Measurements from ENCODE around the gene CCNDBP1. TPM values are rescaled to one million over a fixed set of nuclear protein-coding genes. Genes with fewer than 3 reads are reported as not detected.

The CCNDBP1 gene
- polyA plus RNA-seq, 2 of the 4 experiments (the other 2 are of a cell fraction), result 24.3 to 44.8 TPM

- TF ChIP-seq MYC (IDR thresholded peaks at IDR 0.05; ENCODE audit: borderline replicate concordance, low read length) (no peak), HOXB5 (CRISPR knock-in tag; IDR thresholded peaks at IDR 0.05) (no peak), ZNF302 (CRISPR knock-in tag; IDR thresholded peaks at IDR 0.05) (no peak), RCOR1 (IDR thresholded peaks at IDR 0.05; ENCODE audit: low read depth, low read length) (no peak)
These were observed 50.3 kb downstream of the CCNDBP1 start (continued) for GRCh38 chr15:43235536-43235935.

DNA sequence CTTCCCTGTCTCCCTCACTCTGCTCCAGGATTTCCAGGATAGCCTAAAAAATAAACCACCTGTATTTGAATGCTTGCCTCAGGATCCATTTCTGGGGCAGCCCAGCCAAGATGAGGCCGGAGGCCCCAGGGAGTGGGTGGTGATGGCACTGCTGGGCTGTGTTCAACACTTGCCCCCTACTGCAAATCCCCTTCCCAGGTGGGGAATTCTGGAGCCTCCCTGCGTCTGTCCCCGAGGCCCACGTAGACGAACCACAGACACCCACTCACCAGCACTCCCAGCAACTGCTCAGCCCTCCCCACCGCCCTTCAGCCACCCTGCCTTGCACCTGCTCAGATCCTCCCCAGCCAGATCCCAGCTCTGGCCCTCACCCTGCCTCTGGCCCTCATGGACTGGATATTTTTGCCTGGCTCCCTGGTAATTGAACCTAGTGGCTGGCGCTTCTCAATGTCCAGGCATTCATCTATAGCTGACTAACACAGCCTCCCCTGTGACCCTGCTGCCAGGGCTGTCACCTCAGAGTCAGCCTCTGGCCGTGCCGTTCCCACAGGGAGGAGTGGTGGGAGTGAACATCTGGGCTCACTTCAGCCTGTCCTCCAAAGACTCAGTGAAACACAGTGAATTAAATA, 52.8 kb downstream of the CCNDBP1 start:
- DNase-seq (ENCODE audit: low read depth in 1 of 2, low spot score in 1 of 2) (no peak), ATAC-seq (no peak), FAIRE-seq (no peak)
- POLR2A ChIA-PET, result no interaction called here
- no peak for TF ChIP-seq CEBPB (IDR thresholded peaks at IDR 0.05)
- TF ChIP-seq RAD21 (conservative IDR thresholded peaks at IDR 0.05 in 1 of 2, IDR thresholded peaks at IDR 0.05 in 1 of 2), result no peak
- TF ChIP-seq FOSB (CRISPR knock-in tag; IDR thresholded peaks at IDR 0.05), result no peak
- TF ChIP-seq, protein P1, sequence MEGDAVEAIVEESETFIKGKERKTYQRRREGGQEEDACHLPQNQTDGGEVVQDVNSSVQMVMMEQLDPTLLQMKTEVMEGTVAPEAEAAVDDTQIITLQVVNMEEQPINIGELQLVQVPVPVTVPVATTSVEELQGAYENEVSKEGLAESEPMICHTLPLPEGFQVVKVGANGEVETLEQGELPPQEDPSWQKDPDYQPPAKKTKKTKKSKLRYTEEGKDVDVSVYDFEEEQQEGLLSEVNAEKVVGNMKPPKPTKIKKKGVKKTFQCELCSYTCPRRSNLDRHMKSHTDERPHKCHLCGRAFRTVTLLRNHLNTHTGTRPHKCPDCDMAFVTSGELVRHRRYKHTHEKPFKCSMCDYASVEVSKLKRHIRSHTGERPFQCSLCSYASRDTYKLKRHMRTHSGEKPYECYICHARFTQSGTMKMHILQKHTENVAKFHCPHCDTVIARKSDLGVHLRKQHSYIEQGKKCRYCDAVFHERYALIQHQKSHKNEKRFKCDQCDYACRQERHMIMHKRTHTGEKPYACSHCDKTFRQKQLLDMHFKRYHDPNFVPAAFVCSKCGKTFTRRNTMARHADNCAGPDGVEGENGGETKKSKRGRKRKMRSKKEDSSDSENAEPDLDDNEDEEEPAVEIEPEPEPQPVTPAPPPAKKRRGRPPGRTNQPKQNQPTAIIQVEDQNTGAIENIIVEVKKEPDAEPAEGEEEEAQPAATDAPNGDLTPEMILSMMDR (IDR thresholded peaks at IDR 0.05), result no peak
- TF ChIP-seq PHF8 (IDR thresholded peaks at IDR 0.05; ENCODE audit: borderline replicate concordance, low read depth), result no peak
- no peak for TF ChIP-seq CHD2 (IDR thresholded peaks at IDR 0.05; ENCODE audit: low read length, partially characterized antibody)
- TF ChIP-seq NFE2L2 (conservative IDR thresholded peaks at IDR 0.05; ENCODE audit: low read length), result no peak
- TF ChIP-seq RNF2 (IDR thresholded peaks at IDR 0.05; ENCODE audit: borderline replicate concordance, low read depth), result no peak
- TF ChIP-seq SREBF2 (IDR thresholded peaks at IDR 0.05), result no peak
- no peak overlapping the region for H3K4me3 ChIP-seq
- CTCF ChIA-PET, result interaction anchor here (1.0 to 1.9 kb wide), 2 partner anchors 13 to 48 kb away, joined by 3 to 11 read pairs; no protein-coding TSS in a partner anchor
- H3K4me1 ChIP-seq, result no peaks in the 10 kb centered on the region
- H3K4me2 ChIP-seq, result no peak overlapping the region
- 61% methylated on average over 3 of the region's 9 CpGs for WGBS (ENCODE audit: missing lambda C conversion rate)
- no peak overlapping the region for H3K27ac ChIP-seq
- H3K9me3 ChIP-seq, result no peaks in the 10 kb centered on the region

- TF ChIP-seq NFE2L2 (conservative IDR thresholded peaks at IDR 0.05; ENCODE audit: low read length) (no peak), E2F6 (IDR thresholded peaks at IDR 0.05; ENCODE audit: borderline replicate concordance, low read depth) (no peak), SMC3 (IDR thresholded peaks at IDR 0.05) (no peak), RAD21 (conservative IDR thresholded peaks at IDR 0.05 in 1 of 2, IDR thresholded peaks at IDR 0.05 in 1 of 2) (no peak), MAFK (IDR thresholded peaks at IDR 0.05; ENCODE audit: partially characterized antibody) (no peak), PBX3 (IDR thresholded peaks at IDR 0.05) (no peak), JUNB (IDR thresholded peaks at IDR 0.05) (no peak), POLR2A (IDR thresholded peaks at IDR 0.05; ENCODE audit: low read length) (no peak), ZNF302 (CRISPR knock-in tag; IDR thresholded peaks at IDR 0.05) (no peak), POLR2AphosphoS2 (conservative IDR thresholded peaks at IDR 0.05; ENCODE audit: low read length) (no peak), CEBPB (IDR thresholded peaks at IDR 0.05) (no peak), RCOR1 (IDR thresholded peaks at IDR 0.05; ENCODE audit: low read depth, low read length) (no peak), ESRRA (IDR thresholded peaks at IDR 0.05; ENCODE audit: borderline replicate concordance, low read length) (no peak), CBX2 (IDR thresholded peaks at IDR 0.05; ENCODE audit: borderline replicate concordance, low read depth) (no peak), HOXB13 (CRISPR knock-in tag; IDR thresholded peaks at IDR 0.05; ENCODE audit: low read depth) (no peak), JUN (IDR thresholded peaks at IDR 0.05) (no peak), HEYL (CRISPR knock-in tag; IDR thresholded peaks at IDR 0.05) (no peak)
- TF ChIP-seq, protein P2, sequence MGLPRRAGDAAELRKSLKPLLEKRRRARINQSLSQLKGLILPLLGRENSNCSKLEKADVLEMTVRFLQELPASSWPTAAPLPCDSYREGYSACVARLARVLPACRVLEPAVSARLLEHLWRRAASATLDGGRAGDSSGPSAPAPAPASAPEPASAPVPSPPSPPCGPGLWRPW (IDR thresholded peaks at IDR 0.05), result no peak
- Histone ChIP-seq H3K27ac (no peak overlapping the region), H3K9me3 (no peaks in the 10 kb centered on the region), H3K4me1 (no peaks in the 10 kb centered on the region), H3K4me3 (no peak overlapping the region), H3K4me2 (no peak overlapping the region)
- POLR2A ChIA-PET, result no interaction called here
- FAIRE-seq, result no peak
- WGBS (ENCODE audit: missing lambda C conversion rate), result 50% methylated on average over 8 of the region's 10 CpGs
- CTCF ChIA-PET, result interaction anchor here (1.0 to 1.9 kb wide), 2 partner anchors 13 to 47 kb away, joined by 3 to 11 read pairs; no protein-coding TSS in a partner anchor
- DNase-seq (ENCODE audit: low read depth in 1 of 2, low spot score in 1 of 2), result no peak
- no peak for ATAC-seq
These were observed 53.5 kb downstream of the CCNDBP1 start for GRCh38 chr15:43238671-43239131.
